NCI-H82 (cell line): Measurements from ENCODE around the gene LZIC.
A peak's percentile ranks its signal among the peaks of the same experiment; 100 is the strongest.

ENCODE experiments used
- DNase-seq: peaks from one replicate; lab custom pipeline; 2025; lab: John Stamatoyannopoulos, UW

The LZIC gene

GRCh38 chr1:9886092-9886742, 57.0 kb downstream of the LZIC start:
- peak; percentile 27 for DNase-seq

- DNase-seq = no peak
Observed at GRCh38 chr1:9884805-9885204, 58.4 kb downstream of the LZIC start.

- DNase-seq = no peak
Observed at GRCh38 chr1:9883585-9884449, 59.4 kb downstream of the LZIC start.

GRCh38 chr1:9882945-9883303, 60.3 kb downstream of the LZIC start:
- no peak for DNase-seq

GRCh38 chr1:9882296-9882944, 60.8 kb downstream of the LZIC start:
- no peak for DNase-seq

DNA sequence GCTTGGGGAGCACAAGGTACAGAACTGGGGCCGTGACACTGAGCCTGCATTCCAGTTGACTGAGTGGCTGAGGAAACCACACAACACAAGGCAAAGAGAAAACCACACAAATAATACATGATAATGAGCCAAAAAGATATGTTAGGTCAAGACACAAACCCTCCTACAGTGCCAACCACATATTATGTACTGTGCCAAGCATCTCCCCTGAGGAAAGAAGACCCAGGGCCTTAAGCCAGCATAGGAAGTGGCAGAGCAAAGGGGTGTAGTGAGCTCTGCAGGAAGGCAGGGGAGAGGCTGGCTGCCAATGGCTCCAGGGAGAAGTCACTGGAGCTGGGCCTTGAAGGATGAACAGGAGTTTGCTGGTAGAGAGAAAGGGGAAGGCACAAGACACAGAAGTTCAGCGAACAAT, 61.3 kb downstream of the LZIC start:
- DNase-seq = no peak
